Neural progenitor cell (in vitro differentiated cells): Measurements from ENCODE around the gene XIRP1.

Experiments
- CTCF ChIP-seq: fragments of 200-600 bp; sonication (generic); IDR thresholded peaks from 2 replicates; pipeline ENCODE4 v1.5.1; 2017; ENCODE audit warnings: antibody characterized with exemption, mild to moderate bottlenecking
- EZH2 ChIP-seq: fragments of 200-600 bp; sonication (generic); IDR thresholded peaks from 2 replicates; pipeline ENCODE4 v1.6.1; 2017; ENCODE audit warnings: antibody characterized with exemption, mild to moderate bottlenecking, moderate library complexity
- EZH2phosphoT487 ChIP-seq: fragments of 200-600 bp; sonication (generic); IDR thresholded peaks from 2 replicates; pipeline ENCODE4 v1.6.1; 2017; ENCODE audit warnings: antibody characterized with exemption

GRCh38 chr3:39230453-39230852 lies 38.1 kb upstream of the XIRP1 start:
- TF ChIP-seq CTCF (no peak), EZH2phosphoT487 (no peak), EZH2 (no peak)
